Measurements from ENCODE around the gene MRPL53.

MRPL53 gene

DNA sequence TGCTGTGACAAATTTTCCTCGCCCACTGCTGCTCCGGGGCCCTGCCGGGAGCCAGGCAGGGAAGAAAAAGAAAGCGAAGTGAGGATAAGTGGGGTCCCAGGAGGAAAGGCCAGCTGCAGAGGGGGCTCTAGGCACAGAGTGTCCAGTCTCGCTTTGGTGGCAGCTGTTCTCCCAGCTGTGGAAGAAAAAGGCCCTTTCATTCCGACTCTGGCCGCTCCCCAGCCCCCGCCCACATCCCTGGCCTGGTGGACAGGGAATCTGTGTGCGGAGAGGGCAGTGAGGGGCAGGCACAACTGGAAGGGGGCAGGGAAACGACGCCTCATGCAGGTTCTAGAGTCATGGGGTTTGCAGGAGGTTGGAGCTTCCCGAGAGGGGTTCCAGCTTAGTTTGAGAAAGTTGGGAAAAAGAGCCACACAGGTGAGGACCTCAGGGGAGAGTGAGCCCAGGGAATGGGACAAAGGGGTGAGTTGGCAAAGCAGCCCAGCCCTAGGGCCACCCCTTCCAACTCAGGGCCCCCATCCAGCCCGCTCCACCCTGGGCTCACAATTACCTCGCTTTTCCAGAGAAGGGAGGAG, 32.6 kb downstream of the MRPL53 start:
- Histone ChIP-seq H3K4me1 (ENCODE audit: control insufficient read depth, insufficient read depth, low read length) (peaks cover 7% of the 10 kb centered on the region), H3K36me3 (ENCODE audit: control insufficient read depth in 2 of 2, insufficient read depth in 1 of 2, low read length in 2 of 2) (peaks cover 0 to 40% of the 10 kb centered on the region in 2 experiments; a peak in 1 of 3 replicates), H3K4me3 (ENCODE audit: low read depth, low read length) (peak overlapping the region; percentile 56), H3K9me3 (ENCODE audit: control insufficient read depth, insufficient read depth, low read depth, low read length) (no peaks in the 10 kb centered on the region), H3K27ac (ENCODE audit: extremely low read depth, low read depth, low read length) (peak overlapping the region; percentile 68; the same call in 1 of the 2 replicates)
- CTCF ChIA-PET: interaction anchor here (0.6 to 2.5 kb wide), 7 partner anchors 11 to 146 kb away, joined by 3 to 6 read pairs (median 3); no protein-coding TSS in a partner anchor
- POLR2A ChIA-PET: interaction anchor here (0.6 to 2.4 kb wide), 21 partner anchors 8 to 433 kb away, joined by 3 to 40 read pairs (median 4); partner anchors contain the start of genes AUP1, C2orf81, CCDC142 and DCTN1
- TF ChIP-seq KLF9 (tag by site-specific recombination; IDR thresholded peaks at IDR 0.05; ENCODE audit: low read depth) (no peak), PRDM1 (tag by site-specific recombination; IDR thresholded peaks at IDR 0.05) (0 out of 2 replicates have a peak, but pooled peaks have one; percentile 7), ZBTB7A (tag by site-specific recombination; IDR thresholded peaks at IDR 0.05; ENCODE audit: low read depth) (no peak)
- TF ChIP-seq, protein P1, sequence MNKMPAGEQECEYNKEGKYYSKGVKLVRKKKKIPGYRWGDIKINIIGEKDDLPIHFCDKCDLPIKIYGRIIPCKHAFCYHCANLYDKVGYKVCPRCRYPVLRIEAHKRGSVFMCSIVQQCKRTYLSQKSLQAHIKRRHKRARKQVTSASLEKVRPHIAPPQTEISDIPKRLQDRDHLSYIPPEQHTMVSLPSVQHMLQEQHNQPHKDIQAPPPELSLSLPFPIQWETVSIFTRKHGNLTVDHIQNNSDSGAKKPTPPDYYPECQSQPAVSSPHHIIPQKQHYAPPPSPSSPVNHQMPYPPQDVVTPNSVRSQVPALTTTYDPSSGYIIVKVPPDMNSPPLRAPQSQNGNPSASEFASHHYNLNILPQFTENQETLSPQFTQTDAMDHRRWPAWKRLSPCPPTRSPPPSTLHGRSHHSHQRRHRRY (tag by site-specific recombination; IDR thresholded peaks at IDR 0.05): no peak

- ChIA-PET CTCF (interaction anchor here (0.9 to 2.5 kb wide), 4 partner anchors 11 to 39 kb away, joined by 3 to 6 read pairs (median 4); no protein-coding TSS in a partner anchor), POLR2A (interaction anchor here (1.1 to 2.4 kb wide), 6 partner anchors 14 to 91 kb away, joined by 4 to 40 read pairs (median 11); partner anchors contain the start of genes AUP1, C2orf81, CCDC142 and HTRA2)
- Histone ChIP-seq H3K27ac (ENCODE audit: extremely low read depth, low read depth, low read length) (no peak overlapping the region), H3K4me1 (ENCODE audit: control insufficient read depth, insufficient read depth, low read length) (peaks cover 5% of the 10 kb centered on the region), H3K4me3 (ENCODE audit: low read depth, low read length) (no peak overlapping the region), H3K36me3 (ENCODE audit: control insufficient read depth in 2 of 2, insufficient read depth in 1 of 2, low read length in 2 of 2) (peaks cover 0 to 42% of the 10 kb centered on the region in 2 experiments; a peak in 2 of 3 replicates), H3K9me3 (ENCODE audit: control insufficient read depth, insufficient read depth, low read depth, low read length) (no peaks in the 10 kb centered on the region)
- TF ChIP-seq ZNF155 (tag by site-specific recombination; IDR thresholded peaks at IDR 0.05): no peak
- no peak for TF ChIP-seq GLIS1 (tag by site-specific recombination; IDR thresholded peaks at IDR 0.05)
- no peak for TF ChIP-seq ZSCAN16 (tag by site-specific recombination; IDR thresholded peaks at IDR 0.05)
- TF ChIP-seq ZNF830 (tag by site-specific recombination; IDR thresholded peaks at IDR 0.05; ENCODE audit: low read depth): no peak
- TF ChIP-seq, protein P2, sequence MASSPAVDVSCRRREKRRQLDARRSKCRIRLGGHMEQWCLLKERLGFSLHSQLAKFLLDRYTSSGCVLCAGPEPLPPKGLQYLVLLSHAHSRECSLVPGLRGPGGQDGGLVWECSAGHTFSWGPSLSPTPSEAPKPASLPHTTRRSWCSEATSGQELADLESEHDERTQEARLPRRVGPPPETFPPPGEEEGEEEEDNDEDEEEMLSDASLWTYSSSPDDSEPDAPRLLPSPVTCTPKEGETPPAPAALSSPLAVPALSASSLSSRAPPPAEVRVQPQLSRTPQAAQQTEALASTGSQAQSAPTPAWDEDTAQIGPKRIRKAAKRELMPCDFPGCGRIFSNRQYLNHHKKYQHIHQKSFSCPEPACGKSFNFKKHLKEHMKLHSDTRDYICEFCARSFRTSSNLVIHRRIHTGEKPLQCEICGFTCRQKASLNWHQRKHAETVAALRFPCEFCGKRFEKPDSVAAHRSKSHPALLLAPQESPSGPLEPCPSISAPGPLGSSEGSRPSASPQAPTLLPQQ (tag by site-specific recombination; IDR thresholded peaks at IDR 0.05): no peak
Observed at GRCh38 chr2:74439373-74439772, 33.1 kb downstream of the MRPL53 start.

GRCh38 chr2:74438248-74438647, 34.2 kb downstream of the MRPL53 start:
- ChIA-PET POLR2A (interaction anchor here (0.9 kb wide), 1 partner anchor 17 kb away, joined by 3 read pairs; the partner anchor contains the start of gene INO80B), CTCF (interaction anchor here (0.6 to 2.5 kb wide), 2 partner anchors 12 to 36 kb away, joined by 3 to 6 read pairs; no protein-coding TSS in a partner anchor)
- H3K27ac ChIP-seq (ENCODE audit: extremely low read depth, low read depth, low read length): no peak overlapping the region
- H3K4me3 ChIP-seq (ENCODE audit: low read depth, low read length): no peak overlapping the region
- no peaks in the 10 kb centered on the region for H3K9me3 ChIP-seq (ENCODE audit: control insufficient read depth, insufficient read depth, low read depth, low read length)
- peaks cover 0 to 42% of the 10 kb centered on the region in 2 experiments; a peak in 2 of 3 replicates for H3K36me3 ChIP-seq (ENCODE audit: control insufficient read depth in 2 of 2, insufficient read depth in 1 of 2, low read length in 2 of 2)
- no peak for TF ChIP-seq ZNF292 (tag by site-specific recombination; IDR thresholded peaks at IDR 0.05; ENCODE audit: borderline replicate concordance, low read depth)
- peak; percentile 88 for TF ChIP-seq EGR2 (tag by site-specific recombination; IDR thresholded peaks at IDR 0.05; ENCODE audit: low read depth)
- no peak for TF ChIP-seq ZNF776 (tag by site-specific recombination; IDR thresholded peaks at IDR 0.05; ENCODE audit: borderline replicate concordance)
- no peak for TF ChIP-seq ZSCAN4 (tag by site-specific recombination; IDR thresholded peaks at IDR 0.05)
- TF ChIP-seq ZNF121 (tag by site-specific recombination; IDR thresholded peaks at IDR 0.05): no peak
- no peak for TF ChIP-seq ZNF10 (tag by site-specific recombination; IDR thresholded peaks at IDR 0.05)
- no peak for TF ChIP-seq IKZF3 (tag by site-specific recombination; IDR thresholded peaks at IDR 0.05)
- no peak for TF ChIP-seq ZNF280D (tag by site-specific recombination; IDR thresholded peaks at IDR 0.05)
- no peak for TF ChIP-seq ZNF416 (tag by site-specific recombination; IDR thresholded peaks at IDR 0.05)
- TF ChIP-seq SCRT1 (tag by site-specific recombination; IDR thresholded peaks at IDR 0.05; ENCODE audit: borderline replicate concordance): no peak
- no peak for TF ChIP-seq ZXDB (tag by site-specific recombination; IDR thresholded peaks at IDR 0.05)
- peak; percentile 81 for TF ChIP-seq ZFHX2 (tag by site-specific recombination; conservative IDR thresholded peaks at IDR 0.05)
- no peaks in the 10 kb centered on the region; the same call in 1 of the 2 replicates for H3K4me1 ChIP-seq (ENCODE audit: control insufficient read depth, insufficient read depth, low read length)

Data from HEK293 (cell line).